ENCODE measurements around the gene CDK2. TPM values are rescaled to one million over a fixed set of nuclear protein-coding genes. Genes with fewer than 3 reads are reported as not detected.

CDK2 gene
- total and polyA plus RNA-seq, 9 of the 15 experiments (the other 6 are each of a cell fraction or from before 2014, with no cell fraction given): 17.4 to 213 (median 109) TPM

DNA sequence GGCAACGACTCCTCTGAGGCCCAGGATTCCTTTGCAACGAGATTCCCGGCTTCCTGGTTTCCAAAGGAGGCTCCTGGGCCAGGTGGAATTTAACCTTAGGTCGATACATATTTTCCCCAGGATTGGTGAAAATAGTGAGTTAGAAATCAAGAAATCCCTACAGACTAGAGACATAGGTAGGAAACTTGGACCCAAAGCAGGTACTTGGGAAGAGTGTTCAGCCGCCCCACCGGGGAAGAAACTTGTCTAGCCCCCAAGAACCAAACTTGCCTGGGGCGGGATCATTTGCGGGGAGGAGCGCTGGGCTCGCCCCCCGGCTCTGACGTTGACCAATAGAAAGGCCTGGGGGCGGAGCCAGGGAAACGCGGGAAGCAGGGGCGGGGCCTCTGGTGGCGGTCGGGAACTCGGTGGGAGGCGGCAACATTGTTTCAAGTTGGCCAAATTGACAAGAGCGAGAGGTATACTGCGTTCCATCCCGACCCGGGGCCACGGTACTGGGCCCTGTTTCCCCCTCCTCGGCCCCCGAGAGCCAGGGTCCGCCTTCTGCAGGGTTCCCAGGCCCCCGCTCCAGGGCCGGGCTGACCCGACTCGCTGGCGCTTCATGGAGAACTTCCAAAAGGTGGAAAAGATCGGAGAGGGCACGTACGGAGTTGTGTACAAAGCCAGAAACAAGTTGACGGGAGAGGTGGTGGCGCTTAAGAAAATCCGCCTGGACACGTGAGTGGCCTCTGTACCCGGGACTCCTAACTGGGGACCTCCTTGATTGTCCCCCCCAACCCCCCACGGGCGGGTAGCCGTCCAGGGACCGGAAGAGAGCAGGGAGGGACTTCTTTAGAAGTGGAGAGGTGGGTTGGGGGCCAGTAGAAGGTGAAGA, at the start of gene CDK2 (continued):
- TF ChIP-seq PCBP1 (IDR thresholded peaks at IDR 0.05; ENCODE audit: low read depth, low read length, poor library complexity, severe bottlenecking) (no peak), ETV6 (IDR thresholded peaks at IDR 0.05; ENCODE audit: borderline replicate concordance in 1 of 2, low read depth in 2 of 2, low read length in 1 of 2) (no peak), ETV6 (CRISPR knock-in tag; IDR thresholded peaks at IDR 0.05; ENCODE audit: borderline replicate concordance) (no peak), TSC22D4 (tag; IDR thresholded peaks at IDR 0.05) (no peak), ZNF23 (CRISPR knock-in tag; IDR thresholded peaks at IDR 0.05) (no peak), ZC3H8 (IDR thresholded peaks at IDR 0.05) (peak; percentile 57; the same call in 1 of the 2 replicates), FOXJ2 (tag; IDR thresholded peaks at IDR 0.05) (no peak), L3MBTL2 (IDR thresholded peaks at IDR 0.05) (0 out of 2 replicates have a peak, but pooled peaks have one; percentile 26), ZNF12 (CRISPR knock-in tag; IDR thresholded peaks at IDR 0.05) (no peak), KDM5B (IDR thresholded peaks at IDR 0.05; ENCODE audit: insufficient replicate concordance, low read depth, low read length) (peak; percentile 49), NRF1 (conservative IDR thresholded peaks at IDR 0.05 in 1 of 2, IDR thresholded peaks at IDR 0.05 in 1 of 2) (peak; percentile 35 to 47), JUNB (CRISPR knock-in tag; conservative IDR thresholded peaks at IDR 0.05) (no peak), CXXC5 (CRISPR knock-in tag; IDR thresholded peaks at IDR 0.05) (peak; percentile 51; the same call in 1 of the 2 replicates), ETV5 (CRISPR knock-in tag; IDR thresholded peaks at IDR 0.05; ENCODE audit: low read depth) (no peak), TEAD1 (CRISPR knock-in tag; IDR thresholded peaks at IDR 0.05) (no peak), ZBTB7A (IDR thresholded peaks at IDR 0.05; ENCODE audit: borderline replicate concordance, control insufficient read depth, low read depth, low read length) (peak; percentile 45; the same call in 1 of the 2 replicates), MBD2 (IDR thresholded peaks at IDR 0.05; ENCODE audit: borderline replicate concordance, low read depth) (peak; percentile 49; the same call in 1 of the 2 replicates)
- TF ChIP-seq, protein P1, sequence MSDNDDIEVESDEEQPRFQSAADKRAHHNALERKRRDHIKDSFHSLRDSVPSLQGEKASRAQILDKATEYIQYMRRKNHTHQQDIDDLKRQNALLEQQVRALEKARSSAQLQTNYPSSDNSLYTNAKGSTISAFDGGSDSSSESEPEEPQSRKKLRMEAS (CRISPR knock-in tag; IDR thresholded peaks at IDR 0.05): no peak
- TF ChIP-seq, protein P2, sequence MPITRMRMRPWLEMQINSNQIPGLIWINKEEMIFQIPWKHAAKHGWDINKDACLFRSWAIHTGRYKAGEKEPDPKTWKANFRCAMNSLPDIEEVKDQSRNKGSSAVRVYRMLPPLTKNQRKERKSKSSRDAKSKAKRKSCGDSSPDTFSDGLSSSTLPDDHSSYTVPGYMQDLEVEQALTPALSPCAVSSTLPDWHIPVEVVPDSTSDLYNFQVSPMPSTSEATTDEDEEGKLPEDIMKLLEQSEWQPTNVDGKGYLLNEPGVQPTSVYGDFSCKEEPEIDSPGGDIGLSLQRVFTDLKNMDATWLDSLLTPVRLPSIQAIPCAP (CRISPR knock-in tag; IDR thresholded peaks at IDR 0.05; ENCODE audit: borderline replicate concordance): no peak
- TF ChIP-seq, protein P3, sequence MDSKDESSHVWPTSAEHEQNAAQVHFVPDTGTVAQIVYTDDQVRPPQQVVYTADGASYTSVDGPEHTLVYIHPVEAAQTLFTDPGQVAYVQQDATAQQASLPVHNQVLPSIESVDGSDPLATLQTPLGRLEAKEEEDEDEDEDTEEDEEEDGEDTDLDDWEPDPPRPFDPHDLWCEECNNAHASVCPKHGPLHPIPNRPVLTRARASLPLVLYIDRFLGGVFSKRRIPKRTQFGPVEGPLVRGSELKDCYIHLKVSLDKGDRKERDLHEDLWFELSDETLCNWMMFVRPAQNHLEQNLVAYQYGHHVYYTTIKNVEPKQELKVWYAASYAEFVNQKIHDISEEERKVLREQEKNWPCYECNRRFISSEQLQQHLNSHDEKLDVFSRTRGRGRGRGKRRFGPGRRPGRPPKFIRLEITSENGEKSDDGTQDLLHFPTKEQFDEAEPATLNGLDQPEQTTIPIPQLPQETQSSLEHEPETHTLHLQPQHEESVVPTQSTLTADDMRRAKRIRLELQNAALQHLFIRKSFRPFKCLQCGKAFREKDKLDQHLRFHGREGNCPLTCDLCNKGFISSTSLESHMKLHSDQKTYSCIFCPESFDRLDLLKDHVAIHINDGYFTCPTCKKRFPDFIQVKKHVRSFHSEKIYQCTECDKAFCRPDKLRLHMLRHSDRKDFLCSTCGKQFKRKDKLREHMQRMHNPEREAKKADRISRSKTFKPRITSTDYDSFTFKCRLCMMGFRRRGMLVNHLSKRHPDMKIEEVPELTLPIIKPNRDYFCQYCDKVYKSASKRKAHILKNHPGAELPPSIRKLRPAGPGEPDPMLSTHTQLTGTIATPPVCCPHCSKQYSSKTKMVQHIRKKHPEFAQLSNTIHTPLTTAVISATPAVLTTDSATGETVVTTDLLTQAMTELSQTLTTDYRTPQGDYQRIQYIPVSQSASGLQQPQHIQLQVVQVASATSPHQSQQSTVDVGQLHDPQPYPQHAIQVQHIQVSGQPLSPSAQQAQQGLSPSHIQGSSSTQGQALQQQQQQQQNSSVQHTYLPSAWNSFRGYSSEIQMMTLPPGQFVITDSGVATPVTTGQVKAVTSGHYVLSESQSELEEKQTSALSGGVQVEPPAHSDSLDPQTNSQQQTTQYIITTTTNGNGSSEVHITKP (IDR thresholded peaks at IDR 0.05; ENCODE audit: partially characterized antibody): peak; percentile 4
- TF ChIP-seq, protein P4, sequence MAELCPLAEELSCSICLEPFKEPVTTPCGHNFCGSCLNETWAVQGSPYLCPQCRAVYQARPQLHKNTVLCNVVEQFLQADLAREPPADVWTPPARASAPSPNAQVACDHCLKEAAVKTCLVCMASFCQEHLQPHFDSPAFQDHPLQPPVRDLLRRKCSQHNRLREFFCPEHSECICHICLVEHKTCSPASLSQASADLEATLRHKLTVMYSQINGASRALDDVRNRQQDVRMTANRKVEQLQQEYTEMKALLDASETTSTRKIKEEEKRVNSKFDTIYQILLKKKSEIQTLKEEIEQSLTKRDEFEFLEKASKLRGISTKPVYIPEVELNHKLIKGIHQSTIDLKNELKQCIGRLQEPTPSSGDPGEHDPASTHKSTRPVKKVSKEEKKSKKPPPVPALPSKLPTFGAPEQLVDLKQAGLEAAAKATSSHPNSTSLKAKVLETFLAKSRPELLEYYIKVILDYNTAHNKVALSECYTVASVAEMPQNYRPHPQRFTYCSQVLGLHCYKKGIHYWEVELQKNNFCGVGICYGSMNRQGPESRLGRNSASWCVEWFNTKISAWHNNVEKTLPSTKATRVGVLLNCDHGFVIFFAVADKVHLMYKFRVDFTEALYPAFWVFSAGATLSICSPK (IDR thresholded peaks at IDR 0.05; ENCODE audit: borderline replicate concordance): no peak
